Stimulated activated CD4-positive, alpha-beta T cell treated with anti-CD3 and anti-CD28 coated beads, Interleukin-4, amount 100 ng/mL, for 48 hours (primary cell): ENCODE measurements around the gene RAB4B.
"Not testable (repeated sequence)": the region's sequence is repeated elsewhere in the genome, so short reads cannot be mapped to it uniquely, and the experiment has no call there.

Experiments
- DNase-seq, 2 donors: peaks; one replicate each; pipeline ENCODE4 v3.0.0-alpha.2; 2020; ENCODE audit warnings: low read depth in 2 of 2

Gene RAB4B

DNA sequence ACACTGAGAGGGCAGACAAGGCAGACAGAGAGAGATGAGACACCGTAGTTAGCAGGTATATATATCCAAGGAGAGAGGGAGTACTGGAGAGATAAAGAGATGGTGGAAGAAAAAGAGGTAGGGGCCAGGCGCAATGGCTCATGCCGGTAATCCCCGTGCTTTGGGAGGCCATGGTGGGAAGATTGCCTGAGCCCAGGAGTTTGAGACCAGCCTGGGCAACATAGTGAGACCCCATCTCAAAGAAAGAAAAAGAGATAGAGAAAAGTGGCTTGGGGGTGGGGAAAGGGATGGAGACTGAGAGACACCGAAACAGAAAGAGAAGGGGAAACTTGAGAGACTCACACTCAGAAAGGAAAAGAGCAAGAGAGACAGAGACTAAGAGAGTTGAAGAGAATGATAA is 2.5 kb downstream of the RAB4B start:
- DNase-seq: no peak

- no peak for DNase-seq
Observed at GRCh38 chr19:40781140-40781539, 3.1 kb downstream of the RAB4B start.

DNA sequence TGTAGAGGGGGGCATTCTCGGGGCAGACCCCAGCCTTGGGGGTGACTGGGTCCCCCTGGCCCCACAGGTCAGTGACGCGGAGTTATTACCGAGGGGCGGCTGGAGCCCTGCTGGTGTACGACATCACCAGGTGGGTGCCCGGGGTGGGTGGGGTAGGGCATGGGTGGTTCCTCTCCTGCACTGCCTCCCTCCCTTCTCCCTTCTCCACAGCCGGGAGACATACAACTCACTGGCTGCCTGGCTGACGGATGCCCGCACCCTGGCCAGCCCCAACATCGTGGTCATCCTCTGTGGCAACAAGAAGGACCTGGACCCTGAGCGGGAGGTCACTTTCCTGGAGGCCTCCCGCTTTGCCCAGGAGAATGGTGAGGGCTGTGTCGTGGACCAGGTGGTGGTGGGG is 5.7 kb downstream of the RAB4B start:
- DNase-seq: no peak

DNA sequence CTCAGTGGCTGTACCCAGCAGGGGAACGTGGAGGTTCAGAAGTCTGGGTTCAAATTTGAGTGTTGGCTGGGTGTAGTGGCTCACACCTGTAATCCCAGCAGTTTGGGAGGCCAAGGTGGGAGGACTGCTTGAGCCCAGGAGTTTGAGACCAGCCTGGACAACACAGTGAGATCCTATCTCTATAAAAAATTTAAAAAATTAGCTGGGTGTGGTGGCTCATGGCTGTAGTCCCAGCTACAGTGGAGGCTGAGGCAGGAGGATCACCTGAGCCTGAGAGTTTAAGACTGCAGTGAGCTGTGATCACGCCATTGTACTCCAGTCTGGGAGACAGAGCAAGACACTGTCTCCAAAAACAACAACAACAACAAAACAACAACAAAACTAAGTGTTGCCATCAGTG is 6.1 kb downstream of the RAB4B start:
- DNase-seq: not testable (repeated sequence)

DNA sequence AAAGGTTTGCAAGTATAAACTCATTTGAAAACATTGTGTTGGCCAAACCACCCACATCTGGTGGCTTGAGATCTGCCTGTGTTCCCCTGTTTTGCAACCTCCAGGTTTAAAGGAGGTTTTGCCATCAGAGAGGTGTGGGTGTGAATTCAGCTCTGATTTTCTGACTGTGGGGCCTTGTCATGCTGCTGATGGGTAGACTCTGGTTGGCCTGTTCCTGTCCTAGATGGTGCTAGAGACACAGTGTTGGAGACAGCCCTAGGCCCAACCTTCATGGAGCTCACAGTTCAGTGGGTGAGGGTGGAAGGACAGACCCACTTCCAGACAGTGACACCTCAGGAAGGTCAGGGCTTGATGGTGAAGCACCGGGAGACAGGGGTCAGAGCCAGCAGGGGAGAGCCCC is 7.5 kb downstream of the RAB4B start:
- no peak for DNase-seq

- DNase-seq: no peak
Observed at GRCh38 chr19:40786060-40787037, 8.3 kb downstream of the RAB4B start.

GRCh38 chr19:40791349-40791748 is 13.3 kb downstream of the RAB4B start:
- no peak for DNase-seq

DNA sequence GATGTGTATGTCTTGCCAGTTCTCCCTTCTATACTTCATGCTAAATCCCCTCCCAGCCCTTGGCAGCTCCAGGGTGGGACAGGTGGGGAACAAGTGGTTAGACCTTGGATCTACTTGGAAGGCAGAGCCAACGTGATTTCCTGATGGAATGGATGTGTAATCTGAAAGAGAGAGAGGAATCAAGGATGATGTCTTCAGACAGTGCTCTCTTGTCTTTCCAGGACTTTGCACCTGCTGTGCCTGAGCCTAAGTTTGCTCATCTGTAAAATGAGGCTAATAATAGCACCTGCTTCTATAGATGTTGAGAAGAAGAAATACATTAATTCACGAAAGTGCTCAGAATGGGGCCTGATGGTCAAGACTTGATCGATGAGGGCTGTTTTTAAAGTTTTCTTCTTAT is 13.9 kb downstream of the RAB4B start:
- no peak for DNase-seq

- DNase-seq: no peak
Observed at GRCh38 chr19:40797166-40797962, 19.3 kb downstream of the RAB4B start.

GRCh38 chr19:40797963-40798682 is 20.1 kb downstream of the RAB4B start:
- no peak for DNase-seq

DNA sequence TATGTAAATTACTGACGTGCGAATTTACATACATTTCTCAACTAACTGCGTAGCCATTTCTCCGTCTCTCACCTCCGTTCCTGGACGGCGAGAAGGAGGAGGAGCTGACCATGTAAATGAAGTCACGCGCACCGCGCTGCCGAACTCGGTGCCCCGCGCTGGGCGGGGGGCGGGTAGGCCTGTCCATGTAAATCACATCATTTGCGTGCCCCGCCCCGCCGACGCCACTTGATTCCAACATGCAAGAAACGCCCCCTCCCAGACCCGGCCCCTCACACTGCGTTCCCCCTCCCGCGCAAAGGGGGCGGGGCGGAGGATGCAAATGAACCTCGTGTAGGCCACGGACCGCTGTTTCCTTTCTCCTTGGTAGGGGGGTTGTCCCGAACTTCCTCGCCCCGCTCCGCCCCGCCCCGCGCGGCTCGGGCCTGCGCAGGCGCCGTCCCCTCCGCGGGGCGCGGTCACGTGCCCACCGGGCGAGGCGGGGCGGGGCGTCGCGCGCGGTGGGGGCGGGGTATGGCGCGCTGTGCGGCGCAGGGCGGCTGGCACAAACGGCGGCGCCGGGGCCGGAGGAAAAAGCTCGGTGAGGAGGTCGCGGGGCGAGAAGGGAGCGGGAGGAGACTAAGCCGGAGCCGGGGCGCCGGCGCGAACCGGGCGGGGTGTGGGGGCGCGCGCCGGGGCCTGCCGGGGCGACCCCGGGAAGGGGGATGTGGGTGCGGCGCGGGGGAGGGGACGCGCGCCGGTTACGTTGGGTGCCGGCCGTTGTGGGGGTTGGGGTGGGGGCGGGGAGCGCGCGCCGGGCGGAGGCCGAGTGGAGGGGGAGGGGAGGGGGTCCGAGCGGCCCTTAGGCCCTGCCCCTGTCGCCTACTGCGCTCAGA is 20.9 kb downstream of the RAB4B start, which contains the start of gene EGLN2:
TSS of gene EGLN2 (plus strand) at position 509 of the 875 bp plus-strand sequence. CDS start 1,382 bp downstream, outside the sequence.
- peak; percentile 100 for DNase-seq

DNA sequence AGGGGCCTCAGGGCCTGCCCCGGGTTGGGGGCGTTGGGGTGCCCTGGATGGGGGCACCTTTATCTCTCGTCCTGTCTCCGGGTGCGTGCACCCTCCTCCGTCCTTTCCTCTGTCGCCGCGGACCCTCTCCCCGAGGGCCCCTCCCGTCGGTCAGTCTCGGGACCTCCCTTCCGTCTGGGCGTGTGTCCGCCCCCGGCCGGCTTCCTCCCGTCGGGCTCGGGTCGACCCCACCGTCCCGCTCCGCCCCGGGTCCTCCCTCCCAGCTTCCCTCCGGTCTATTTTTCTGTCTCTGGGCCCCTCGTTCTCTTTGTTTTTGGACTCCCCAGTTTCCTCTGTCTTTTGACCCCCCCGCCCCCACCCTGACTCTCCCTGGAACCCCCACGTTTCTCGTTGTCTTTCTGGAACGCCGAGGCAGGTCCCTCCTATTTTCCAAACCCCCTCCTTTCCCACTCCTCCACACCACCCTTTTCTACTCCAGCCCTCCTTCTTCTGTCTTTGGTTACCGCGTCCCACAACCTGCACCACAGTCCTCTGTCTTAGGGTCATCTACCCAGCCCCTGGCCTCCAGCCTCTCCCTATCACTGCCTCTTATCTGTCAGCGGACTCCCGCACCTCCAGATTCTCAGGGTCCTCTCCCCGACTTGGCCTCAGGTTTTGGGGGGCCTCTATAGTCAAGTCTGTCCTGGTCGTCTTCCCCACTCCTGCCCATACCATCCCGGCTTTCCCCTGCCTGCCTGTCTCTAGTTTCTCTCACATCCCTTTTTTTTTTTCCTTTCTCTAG is 21.7 kb downstream of the RAB4B start:
- DNase-seq: no peak

GRCh38 chr19:40800339-40800996 is 22.4 kb downstream of the RAB4B start:
- no peak for DNase-seq

DNA sequence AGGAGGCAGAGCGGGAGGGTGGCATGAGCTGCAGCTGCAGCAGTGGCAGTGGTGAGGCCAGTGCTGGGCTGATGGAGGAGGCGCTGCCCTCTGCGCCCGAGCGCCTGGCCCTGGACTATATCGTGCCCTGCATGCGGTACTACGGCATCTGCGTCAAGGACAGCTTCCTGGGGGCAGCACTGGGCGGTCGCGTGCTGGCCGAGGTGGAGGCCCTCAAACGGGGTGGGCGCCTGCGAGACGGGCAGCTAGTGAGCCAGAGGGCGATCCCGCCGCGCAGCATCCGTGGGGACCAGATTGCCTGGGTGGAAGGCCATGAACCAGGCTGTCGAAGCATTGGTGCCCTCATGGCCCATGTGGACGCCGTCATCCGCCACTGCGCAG is 22.9 kb downstream of the RAB4B start:
- no peak for DNase-seq

DNA sequence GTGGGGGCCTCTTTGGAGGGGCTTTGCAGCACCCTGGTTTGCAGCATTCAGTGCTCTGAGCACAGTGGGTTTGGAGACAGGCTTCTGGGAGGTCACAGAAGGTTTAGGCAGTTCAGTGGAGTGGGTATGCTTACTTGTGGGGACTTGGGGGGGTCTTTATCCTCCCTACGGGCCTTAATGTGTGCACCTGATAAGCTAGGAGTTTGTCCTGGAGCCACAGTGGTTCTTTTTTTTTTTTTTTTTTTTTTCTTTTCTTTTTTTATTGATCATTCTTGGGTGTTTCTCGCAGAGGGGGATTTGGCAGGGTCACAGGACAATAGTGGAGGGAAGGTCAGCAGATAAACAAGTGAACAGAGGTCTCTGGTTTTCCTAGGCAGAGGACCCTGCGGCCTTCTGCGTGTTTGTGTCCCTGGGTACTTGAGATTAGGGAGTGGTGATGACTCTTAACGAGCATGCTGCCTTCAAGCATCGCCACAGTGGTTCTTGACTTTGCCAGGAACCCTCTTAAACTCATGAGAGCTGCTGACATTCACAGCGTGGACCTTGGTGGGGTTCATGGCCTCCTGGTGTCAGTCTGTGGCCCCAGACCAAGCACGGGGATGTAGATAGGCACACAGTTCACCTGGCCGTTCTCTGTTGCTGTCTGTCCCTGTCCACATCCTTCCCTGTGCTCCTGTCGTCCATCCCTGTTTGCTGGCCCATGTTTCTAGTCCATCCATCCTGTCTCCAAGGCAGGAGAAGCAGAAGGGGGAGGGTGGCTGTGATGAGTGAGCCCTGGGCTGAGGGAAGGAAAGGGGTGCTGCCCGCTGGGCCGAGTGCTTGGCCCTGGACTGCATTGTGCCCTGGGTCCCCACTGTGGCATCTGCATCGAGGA is 23.6 kb downstream of the RAB4B start:
- no peak for DNase-seq

DNA sequence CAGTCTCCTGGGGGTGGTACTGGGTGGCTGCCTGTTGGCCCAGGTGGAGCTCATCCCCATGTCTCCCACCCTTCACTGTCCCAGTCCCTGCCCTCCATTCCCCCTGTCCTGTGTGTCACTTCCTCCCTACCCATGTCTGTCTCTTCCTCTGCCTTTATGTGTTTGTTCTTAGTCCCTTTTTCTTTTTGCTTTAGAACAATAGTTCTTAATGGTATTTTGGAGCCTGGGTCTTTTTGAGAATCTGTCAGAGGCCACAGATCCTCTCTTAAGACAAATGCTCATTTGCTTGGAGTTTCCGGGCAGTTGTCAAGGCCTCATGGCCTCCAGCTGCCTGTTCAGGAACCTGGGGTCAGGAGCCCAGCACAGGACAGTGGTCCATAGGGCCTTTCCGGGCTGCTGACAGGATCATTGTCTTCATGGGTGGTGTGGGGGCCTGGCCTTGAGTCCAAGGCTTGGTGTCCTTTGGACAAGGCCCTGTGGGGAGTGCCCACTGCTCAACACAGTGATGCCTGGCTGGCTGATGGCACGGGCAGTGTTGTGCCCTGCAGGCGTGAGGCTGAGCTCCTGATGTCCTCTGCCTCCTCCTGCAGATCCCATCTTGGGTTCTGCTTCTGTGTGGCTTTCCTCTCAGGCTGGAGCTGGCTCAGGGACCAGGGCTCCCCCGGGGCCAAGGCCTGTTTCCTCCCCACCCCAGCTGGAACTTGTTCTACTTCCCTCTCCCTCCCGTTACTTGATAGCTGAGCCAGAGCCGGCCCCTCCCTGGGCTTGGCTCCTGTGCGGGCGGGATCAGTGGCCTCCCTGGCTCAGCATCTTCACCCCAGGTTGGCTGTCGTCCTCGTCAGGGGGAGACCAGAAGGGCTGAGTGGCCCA is 24.5 kb downstream of the RAB4B start:
- DNase-seq: no peak

- no peak for DNase-seq
Observed at GRCh38 chr19:40803170-40803856, 25.3 kb downstream of the RAB4B start.
